IPS-18c (cell line): ENCODE data around the gene UTP14C.
"Not testable (repeated sequence)": the region's sequence is repeated elsewhere in the genome, so short reads cannot be mapped to it uniquely, and the experiment has no call there.

Source experiments
- H3K4me3 ChIP-seq: 2 replicates; pipeline ENCODE4 v1.7.0; 2013; ENCODE audit warnings: low read depth, mild to moderate bottlenecking, low read length, moderate library complexity; ENCODE audit not compliant: insufficient read depth
- H3K9me3 ChIP-seq: one replicate; pipeline ENCODE4 v1.6.1; 2013; ENCODE audit warnings: mild to moderate bottlenecking, low read length, moderate library complexity; ENCODE audit not compliant: control insufficient read depth, insufficient read depth

The UTP14C gene

DNA sequence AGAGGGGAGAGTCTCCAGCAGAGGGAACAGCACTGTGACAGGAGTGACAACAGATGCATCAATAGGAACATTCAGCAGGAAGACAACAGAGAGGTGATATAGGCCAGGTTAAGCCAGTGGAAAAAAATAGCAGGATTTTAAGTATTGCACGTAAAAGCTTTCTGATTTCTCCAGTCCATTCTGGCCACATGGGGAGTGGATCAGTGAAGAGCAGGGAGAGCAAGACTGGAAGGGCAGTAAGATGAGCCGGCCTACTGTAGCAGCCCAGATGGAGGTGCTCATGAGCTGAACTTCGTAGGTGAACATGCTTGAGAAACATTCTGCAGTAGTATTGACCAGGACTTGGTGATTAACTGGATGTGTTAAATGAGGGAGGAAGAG lies 1.7 kb downstream of the UTP14C start:
- peaks cover 4% of the 10 kb centered on the region for H3K9me3 ChIP-seq
- H3K4me3 ChIP-seq: no peak overlapping the region

DNA sequence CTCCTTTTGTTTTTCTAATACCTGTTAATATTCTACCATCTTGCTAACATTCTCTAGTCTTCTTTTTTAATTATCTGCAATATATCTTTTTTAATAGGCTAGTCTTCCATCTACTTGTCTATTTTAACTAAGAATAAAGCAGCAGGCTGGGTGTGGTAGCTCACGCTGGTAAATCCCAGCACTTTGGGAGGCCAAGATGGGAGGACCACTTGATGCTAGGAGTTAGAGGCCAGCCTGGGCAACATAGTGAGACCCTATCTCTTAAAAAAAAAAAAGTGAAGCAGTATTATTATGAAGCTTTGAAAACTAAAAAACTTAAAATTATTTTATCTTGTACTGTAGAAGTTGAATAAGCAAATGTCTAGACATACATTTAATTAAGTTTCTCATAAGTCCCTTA lies 3.3 kb downstream of the UTP14C start:
- Histone ChIP-seq H3K9me3 (peaks cover 4% of the 10 kb centered on the region), H3K4me3 (no peak overlapping the region)

DNA sequence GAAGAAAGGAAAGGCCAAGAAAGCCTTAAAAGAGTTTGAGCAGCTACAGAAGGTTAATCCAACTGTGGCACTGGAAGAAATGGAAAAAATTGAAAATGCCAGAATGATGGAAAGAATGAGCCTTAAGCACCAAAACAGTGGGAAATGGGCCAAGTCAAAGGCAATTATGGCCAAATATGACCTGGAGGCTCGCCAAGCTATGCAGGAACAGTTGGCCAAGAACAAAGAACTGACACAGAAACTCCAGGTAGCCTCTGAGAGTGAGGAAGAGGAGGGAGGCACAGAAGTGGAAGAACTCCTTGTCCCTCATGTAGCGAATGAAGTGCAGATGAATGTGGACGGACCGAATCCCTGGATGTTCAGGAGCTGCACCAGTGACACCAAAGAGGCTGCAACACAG lies 5.1 kb downstream of the UTP14C start:
- Histone ChIP-seq H3K9me3 (peaks cover 4% of the 10 kb centered on the region), H3K4me3 (no peak overlapping the region)

DNA sequence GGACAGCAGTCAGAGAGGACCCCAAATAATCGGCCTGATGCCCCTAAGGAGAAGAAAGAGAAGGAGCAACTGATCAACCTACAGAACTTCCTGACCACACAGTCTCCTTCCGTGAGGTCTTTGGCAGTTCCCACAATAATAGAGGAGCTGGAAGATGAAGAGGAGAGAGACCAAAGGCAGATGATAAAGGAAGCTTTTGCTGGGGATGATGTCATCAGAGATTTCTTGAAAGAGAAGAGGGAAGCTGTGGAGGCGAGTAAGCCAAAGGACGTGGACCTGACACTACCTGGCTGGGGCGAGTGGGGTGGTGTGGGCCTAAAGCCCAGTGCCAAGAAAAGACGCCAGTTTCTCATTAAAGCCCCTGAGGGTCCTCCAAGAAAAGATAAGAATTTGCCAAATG lies 5.9 kb downstream of the UTP14C start:
- H3K4me3 ChIP-seq, H3K9me3 ChIP-seq: not testable (repeated sequence)

- Histone ChIP-seq H3K4me3 (no peak overlapping the region), H3K9me3 (no peaks in the 10 kb centered on the region)
These were observed 8.5 kb downstream of the UTP14C start for GRCh38 chr13:52033039-52033438.

DNA sequence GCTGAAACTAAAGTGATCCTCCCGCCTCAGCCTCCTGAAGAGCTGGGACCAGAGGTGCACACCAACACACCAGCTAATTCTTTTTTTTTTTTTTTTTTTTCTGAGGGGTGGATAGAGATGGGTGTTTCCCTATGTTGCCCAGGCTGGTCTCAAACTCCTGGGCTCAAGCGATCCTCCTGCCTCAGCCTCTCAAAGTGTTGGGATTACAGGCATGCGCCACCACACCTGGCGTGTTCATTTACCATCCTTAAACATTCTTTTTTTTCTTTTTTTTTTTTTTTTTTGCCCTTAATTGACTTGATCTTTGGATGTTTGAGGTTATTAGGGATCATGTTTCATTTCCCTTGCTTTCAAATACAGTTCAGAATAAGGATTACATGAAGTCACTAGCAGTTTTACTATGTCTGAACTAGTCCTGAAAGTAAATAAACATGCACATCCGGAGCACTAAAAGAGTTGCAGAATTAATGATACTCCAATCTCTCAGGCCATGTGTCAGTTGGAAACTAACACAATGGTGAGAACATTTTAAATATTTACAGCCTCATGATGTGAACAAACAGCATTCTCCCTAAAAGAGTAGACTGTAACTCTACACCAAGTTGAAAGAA lies 10.2 kb downstream of the UTP14C start:
- Histone ChIP-seq H3K9me3 (no peaks in the 10 kb centered on the region), H3K4me3 (no peak overlapping the region)

GRCh38 chr13:52036037-52036436 lies 11.5 kb downstream of the UTP14C start:
- Histone ChIP-seq H3K4me3 (no peak overlapping the region), H3K9me3 (no peaks in the 10 kb centered on the region)

DNA sequence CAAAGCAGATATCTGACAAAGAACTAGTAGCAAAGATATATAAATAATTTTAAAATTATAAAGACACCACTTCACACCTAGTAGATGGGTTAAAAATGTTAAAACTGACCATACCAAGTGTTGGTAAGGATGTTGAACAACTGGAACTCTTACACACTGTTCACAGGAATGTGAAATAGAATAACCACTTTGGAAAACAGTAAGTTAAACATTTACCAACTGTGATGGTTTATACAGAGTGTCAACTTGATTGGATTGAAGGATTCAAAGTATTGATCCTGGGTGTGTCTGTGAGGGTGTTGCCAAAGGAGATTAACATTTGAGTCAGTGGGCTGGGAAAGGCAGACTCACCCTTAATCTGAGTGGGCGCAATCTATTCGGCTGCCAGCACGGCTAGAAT lies 19.2 kb downstream of the UTP14C start:
- no peaks in the 10 kb centered on the region for H3K9me3 ChIP-seq
- no peak overlapping the region for H3K4me3 ChIP-seq

- no peak overlapping the region for H3K4me3 ChIP-seq
- no peaks in the 10 kb centered on the region for H3K9me3 ChIP-seq
These were observed 23.0 kb downstream of the UTP14C start for GRCh38 chr13:52047463-52047862.

- H3K9me3 ChIP-seq: no peaks in the 10 kb centered on the region
- H3K4me3 ChIP-seq: no peak overlapping the region
These were observed 24.0 kb downstream of the UTP14C start for GRCh38 chr13:52048516-52048915.

DNA sequence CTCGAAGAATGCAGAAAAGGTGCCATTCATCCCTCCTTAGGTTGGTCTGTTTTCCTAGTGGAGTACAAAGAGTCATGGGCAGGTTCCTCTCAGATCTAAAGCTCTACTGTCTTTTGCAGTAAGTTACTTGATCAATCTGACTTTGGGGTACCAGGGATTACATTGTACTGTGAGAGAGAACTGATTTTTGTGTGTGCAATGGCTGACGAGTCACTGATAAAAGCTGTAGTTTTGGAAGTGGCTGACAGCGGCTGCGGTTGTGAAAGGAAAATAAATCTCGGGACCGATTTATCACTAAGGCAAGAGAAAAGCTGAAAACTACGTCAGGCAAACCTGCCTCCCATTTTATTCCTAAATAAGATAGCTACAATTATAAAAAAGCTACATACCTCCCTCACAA lies 26.9 kb downstream of the UTP14C start:
- H3K4me3 ChIP-seq: no peak overlapping the region
- no peaks in the 10 kb centered on the region for H3K9me3 ChIP-seq

DNA sequence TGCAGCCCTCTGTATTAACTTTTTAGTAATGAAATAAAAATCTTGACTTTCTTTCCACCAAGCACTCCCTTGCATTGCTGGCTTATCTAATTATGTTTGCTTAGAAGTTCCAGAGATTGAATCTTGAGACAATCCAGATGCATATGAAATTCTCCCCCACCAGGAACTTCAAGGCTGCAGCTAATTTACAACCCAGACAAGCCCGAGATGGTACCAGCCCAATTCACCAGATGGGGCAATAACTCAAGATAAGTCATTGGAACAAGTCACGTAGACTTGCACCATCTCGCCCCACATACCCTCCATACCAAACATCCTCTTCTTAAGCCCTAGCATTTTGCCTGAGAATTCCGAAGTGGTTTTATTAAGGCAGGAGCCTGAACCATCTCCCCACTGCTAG lies 29.0 kb downstream of the UTP14C start:
- H3K9me3 ChIP-seq: no peaks in the 10 kb centered on the region
- H3K4me3 ChIP-seq: no peak overlapping the region

GRCh38 chr13:52061064-52061463 lies 36.6 kb downstream of the UTP14C start:
- not testable (repeated sequence) for H3K4me3 ChIP-seq, H3K9me3 ChIP-seq

- H3K4me3 ChIP-seq: no peak overlapping the region
- no peaks in the 10 kb centered on the region for H3K9me3 ChIP-seq
These were observed 37.1 kb downstream of the UTP14C start for GRCh38 chr13:52061587-52061986.

GRCh38 chr13:52067237-52067636 lies 42.7 kb downstream of the UTP14C start:
- no peak overlapping the region for H3K4me3 ChIP-seq

GRCh38 chr13:52070929-52071523 lies 46.5 kb downstream of the UTP14C start:
- no peak overlapping the region for H3K4me3 ChIP-seq
- peaks cover 11% of the 10 kb centered on the region for H3K9me3 ChIP-seq

More at GRCh38 chr13:52067237-52067636, 42.7 kb downstream of the UTP14C start:
- peaks cover 11% of the 10 kb centered on the region for H3K9me3 ChIP-seq
